HL-60 (cell line): Measurements from ENCODE around the gene RC3H2.
"Not testable (repeated sequence)": the region's sequence is repeated elsewhere in the genome, so short reads cannot be mapped to it uniquely, and the experiment has no call there.

Experiments used
- DNase-seq, 2 experiments: peaks; one replicate each; pipeline ENCODE4 v3.0.0-alpha.2; 2010 to 2020; ENCODE audit warnings: low read depth in 1 of 2, low spot score in 1 of 2
- H3K27ac ChIP-seq: fragments of 250-450 bp; sonication (Bioruptor Pico); replicated peaks from 2 replicates; pipeline ENCODE4 v1.5.1; 2020; ENCODE audit warnings: mild to moderate bottlenecking, moderate library complexity
- H3K27me3 ChIP-seq: fragments of 250-450 bp; sonication (Bioruptor Pico); 2 replicates; pipeline ENCODE4 v1.5.1; 2021; ENCODE audit warnings: mild to moderate bottlenecking, moderate library complexity; ENCODE audit not compliant: insufficient read depth, poor library complexity, severe bottlenecking
- H3K4me3 ChIP-seq: replicated peaks from 2 replicates; pipeline ENCODE4 v1.5.1; 2011; ENCODE audit warnings: mild to moderate bottlenecking, control low read depth, low read length; ENCODE audit not compliant: insufficient read depth
- CTCF ChIP-seq: IDR thresholded peaks from one replicate; pipeline ENCODE4 v1.5.1; 2011; ENCODE audit warnings: low read length, control low read depth, inconsistent platforms; ENCODE audit not compliant: insufficient read depth
- GABPA ChIP-seq: IDR thresholded peaks from 2 replicates; pipeline ENCODE4 v1.6.1; 2012; ENCODE audit warnings: low read depth
- POLR2AphosphoS5 ChIP-seq: IDR thresholded peaks from 2 replicates; pipeline ENCODE4 v1.6.1; 2012; ENCODE audit warnings: low read depth
- REST ChIP-seq: IDR thresholded peaks from 2 replicates; pipeline ENCODE4 v1.6.1; 2012; ENCODE audit warnings: low read depth; ENCODE audit not compliant: insufficient replicate concordance
- SPI1 ChIP-seq: IDR thresholded peaks from 2 replicates; pipeline ENCODE4 v1.6.1; 2012; ENCODE audit warnings: low read depth, mild to moderate bottlenecking, borderline replicate concordance

Gene RC3H2

GRCh38 chr9:122844137-122844536 is 61.0 kb downstream of the RC3H2 start:
- Histone ChIP-seq H3K27ac (no peak overlapping the region), H3K4me3 (no peak overlapping the region), H3K27me3 (no peaks in the 10 kb centered on the region)
- TF ChIP-seq REST (no peak), GABPA (no peak), POLR2AphosphoS5 (no peak), CTCF (no peak), SPI1 (no peak)
- no peak for DNase-seq

GRCh38 chr9:122841501-122841900 is 63.7 kb downstream of the RC3H2 start:
- no peak for DNase-seq
- no peak for TF ChIP-seq SPI1
- TF ChIP-seq POLR2AphosphoS5, result no peak
- TF ChIP-seq CTCF, result no peak
- no peak for TF ChIP-seq GABPA
- TF ChIP-seq REST, result no peak
- H3K27ac ChIP-seq, result no peak overlapping the region
- H3K27me3 ChIP-seq, result no peaks in the 10 kb centered on the region
- no peak overlapping the region for H3K4me3 ChIP-seq

- not testable (repeated sequence) for H3K27me3 ChIP-seq, DNase-seq, H3K4me3 ChIP-seq, H3K27ac ChIP-seq
These were observed 66.7 kb downstream of the RC3H2 start for GRCh38 chr9:122838441-122838840.

- H3K4me3 ChIP-seq, result no peak overlapping the region
- TF ChIP-seq POLR2AphosphoS5, result no peak
- no peak for TF ChIP-seq GABPA
- no peak for TF ChIP-seq SPI1
- TF ChIP-seq CTCF, result no peak
- no peak for TF ChIP-seq REST
- H3K27me3 ChIP-seq, result no peaks in the 10 kb centered on the region
- no peak for DNase-seq
- no peak overlapping the region for H3K27ac ChIP-seq
These were observed 67.8 kb downstream of the RC3H2 start for GRCh38 chr9:122837266-122837850.
